IPS DF 4.7 (cell line): ENCODE data around the gene EXOC3.
"Not testable (repeated sequence)": the region's sequence is repeated elsewhere in the genome, so short reads cannot be mapped to it uniquely, and the experiment has no call there.

Experiments
- DNase-seq: peaks from one replicate; pipeline ENCODE4 v3.0.0-alpha.2; 2013; ENCODE audit warnings: low spot score; ENCODE audit errors: extremely low read depth

The EXOC3 gene

GRCh38 chr5:472656-473550, 29.9 kb downstream of the EXOC3 start:
- DNase-seq = no peak

- DNase-seq = no peak
These were observed 30.7 kb downstream of the EXOC3 start for GRCh38 chr5:473551-474192.

GRCh38 chr5:474232-474839, 31.4 kb downstream of the EXOC3 start:
- not testable (repeated sequence) for DNase-seq

- no peak for DNase-seq
These were observed 32.1 kb downstream of the EXOC3 start for GRCh38 chr5:474840-475661.

GRCh38 chr5:475704-476101, 32.7 kb downstream of the EXOC3 start:
- no peak for DNase-seq

GRCh38 chr5:476102-476813, 33.3 kb downstream of the EXOC3 start:
- DNase-seq = no peak

- no peak for DNase-seq
These were observed 33.8 kb downstream of the EXOC3 start for GRCh38 chr5:476814-477175.

- DNase-seq = no peak
These were observed 34.3 kb downstream of the EXOC3 start for GRCh38 chr5:477247-477646.

- DNase-seq = no peak
These were observed 34.9 kb downstream of the EXOC3 start for GRCh38 chr5:477871-478270.

GRCh38 chr5:478369-478981, 35.5 kb downstream of the EXOC3 start:
- no peak for DNase-seq

- DNase-seq = no peak
These were observed 36.1 kb downstream of the EXOC3 start for GRCh38 chr5:478982-479535.

GRCh38 chr5:479566-480319, 36.8 kb downstream of the EXOC3 start:
- DNase-seq = no peak

- no peak for DNase-seq
These were observed 38.4 kb downstream of the EXOC3 start for GRCh38 chr5:481347-481746.

GRCh38 chr5:482021-482420, 39.0 kb downstream of the EXOC3 start:
- no peak for DNase-seq

GRCh38 chr5:482506-482905, 39.5 kb downstream of the EXOC3 start:
- no peak for DNase-seq

- DNase-seq = no peak
These were observed 40.0 kb downstream of the EXOC3 start for GRCh38 chr5:483011-483410.

GRCh38 chr5:483434-484140, 40.6 kb downstream of the EXOC3 start:
- DNase-seq = no peak

GRCh38 chr5:484556-484955, 41.6 kb downstream of the EXOC3 start:
- no peak for DNase-seq
